HG03460 (cell line): Measurements from ENCODE around the gene PGS1.

Experiments used
- ATAC-seq: cut with Tn5 transposase; IDR thresholded peaks from one replicate; pipeline ENCODE4 v1.9.1; 2021; ENCODE audit not compliant: unreplicated experiment

PGS1 gene

GRCh38 chr17:78423961-78424675 is 45.7 kb downstream of the PGS1 start:
- no peak for ATAC-seq

GRCh38 chr17:78425429-78425828 is 47.0 kb downstream of the PGS1 start:
- no peak for ATAC-seq

- no peak for ATAC-seq
Measured at GRCh38 chr17:78426293-78426879, 47.9 kb downstream of the PGS1 start.

GRCh38 chr17:78427140-78427539 is 48.7 kb downstream of the PGS1 start:
- ATAC-seq = no peak

GRCh38 chr17:78428025-78428575 is 49.7 kb downstream of the PGS1 start:
- no peak for ATAC-seq

GRCh38 chr17:78428836-78429617 is 50.6 kb downstream of the PGS1 start:
- no peak for ATAC-seq

GRCh38 chr17:78429618-78429995 is 51.2 kb downstream of the PGS1 start:
- ATAC-seq = no peak

GRCh38 chr17:78430892-78431691 is 52.6 kb downstream of the PGS1 start:
- no peak for ATAC-seq

- ATAC-seq = no peak
Measured at GRCh38 chr17:78431692-78431958, 53.2 kb downstream of the PGS1 start.

GRCh38 chr17:78432226-78433012 is 54.0 kb downstream of the PGS1 start:
- ATAC-seq = no peak

GRCh38 chr17:78433013-78433727 is 54.7 kb downstream of the PGS1 start:
- ATAC-seq = no peak

- no peak for ATAC-seq
Measured at GRCh38 chr17:78433780-78434335, 55.4 kb downstream of the PGS1 start.

GRCh38 chr17:78434455-78435329 is 56.2 kb downstream of the PGS1 start:
- ATAC-seq = no peak

- ATAC-seq = no peak
Measured at GRCh38 chr17:78435330-78436005, 57.0 kb downstream of the PGS1 start.

GRCh38 chr17:78437508-78438169 is 59.2 kb downstream of the PGS1 start:
- no peak for ATAC-seq

- no peak for ATAC-seq
Measured at GRCh38 chr17:78438271-78438691, 59.8 kb downstream of the PGS1 start.

- no peak for ATAC-seq
Measured at GRCh38 chr17:78438694-78439325, 60.4 kb downstream of the PGS1 start.
